GM10266 (cell line): ENCODE measurements around the gene MMP21.

Source experiments
- DNase-seq: peaks from one replicate; pipeline ENCODE4 v3.0.0; 2012; ENCODE audit errors: extremely low spot score
- CTCF ChIP-seq: IDR thresholded peaks from 2 replicates; pipeline ENCODE4 v1.5.1; 2012; ENCODE audit warnings: mild to moderate bottlenecking, low read depth; ENCODE audit not compliant: control insufficient read depth, insufficient read depth; ENCODE audit errors: missing control alignments

Gene MMP21

GRCh38 chr10:125775491-125776106 is at the start of gene MMP21:
Gene MMP21, minus strand, starts transcription at chr10:125775821. Its CDS starts 0 bp downstream, at chr10:125775821.
- no peak for TF ChIP-seq CTCF

GRCh38 chr10:125824736-125825135 is 49.1 kb upstream of the MMP21 start:
- no peak for TF ChIP-seq CTCF
- DNase-seq = no peak

More at GRCh38 chr10:125775491-125776106, at the start of gene MMP21:
- DNase-seq = no peak

- TF ChIP-seq CTCF = no peak
- no peak for DNase-seq
Measured at GRCh38 chr10:125823663-125824251, 48.1 kb upstream of the MMP21 start.

- DNase-seq = peak; percentile 94
- no peak for TF ChIP-seq CTCF
Measured at GRCh38 chr10:125822878-125823662, 47.4 kb upstream of the MMP21 start, which contains the start of the genes BCCIP and UROS. Gene BCCIP, plus strand, starts transcription at chr10:125823546. Its CDS starts 12 bp downstream, at chr10:125823558. Gene UROS, minus strand, starts transcription at chr10:125823258. Its CDS starts 6,759 bp downstream, at chr10:125816499.

GRCh38 chr10:125820701-125821100 is 45.1 kb upstream of the MMP21 start:
- DNase-seq = peak; percentile 49
- TF ChIP-seq CTCF = no peak

- TF ChIP-seq CTCF = no peak
- DNase-seq = no peak
Measured at GRCh38 chr10:125817337-125817946, 41.8 kb upstream of the MMP21 start.
